GM21717 (cell line): Measurements from ENCODE around the gene ARNT2.
"Not testable (repeated sequence)": the region's sequence is repeated elsewhere in the genome, so short reads cannot be mapped to it uniquely, and the experiment has no call there.

Experiments
- ATAC-seq: cut with Tn5 transposase; IDR thresholded peaks from one replicate; pipeline ENCODE4 v1.9.1; 2021; ENCODE audit warnings: mild to moderate bottlenecking, moderate library complexity; ENCODE audit not compliant: unreplicated experiment

Gene ARNT2

GRCh38 chr15:80509800-80510199 lies 105.6 kb downstream of the ARNT2 start:
- ATAC-seq, result no peak

DNA sequence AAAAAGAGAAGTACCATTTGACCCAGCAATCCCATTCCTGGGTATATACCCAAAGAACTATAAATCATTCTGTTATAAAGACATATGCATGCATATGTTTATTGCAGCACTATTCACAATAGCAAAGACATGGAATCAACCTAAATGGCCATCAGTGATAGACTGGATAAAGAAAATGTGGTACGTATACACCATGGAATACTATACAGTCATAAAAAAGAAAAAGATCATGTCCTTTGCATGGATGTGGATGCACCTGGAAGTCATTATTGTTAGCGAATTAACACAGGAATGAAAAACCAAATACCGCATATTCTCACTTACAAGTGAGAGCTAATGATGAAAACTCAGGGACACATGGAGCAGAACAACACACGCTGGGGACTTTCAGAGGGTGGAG lies 106.8 kb downstream of the ARNT2 start:
- not testable (repeated sequence) for ATAC-seq

- ATAC-seq, result no peak
These were observed 108.8 kb downstream of the ARNT2 start for GRCh38 chr15:80512726-80513660.

DNA sequence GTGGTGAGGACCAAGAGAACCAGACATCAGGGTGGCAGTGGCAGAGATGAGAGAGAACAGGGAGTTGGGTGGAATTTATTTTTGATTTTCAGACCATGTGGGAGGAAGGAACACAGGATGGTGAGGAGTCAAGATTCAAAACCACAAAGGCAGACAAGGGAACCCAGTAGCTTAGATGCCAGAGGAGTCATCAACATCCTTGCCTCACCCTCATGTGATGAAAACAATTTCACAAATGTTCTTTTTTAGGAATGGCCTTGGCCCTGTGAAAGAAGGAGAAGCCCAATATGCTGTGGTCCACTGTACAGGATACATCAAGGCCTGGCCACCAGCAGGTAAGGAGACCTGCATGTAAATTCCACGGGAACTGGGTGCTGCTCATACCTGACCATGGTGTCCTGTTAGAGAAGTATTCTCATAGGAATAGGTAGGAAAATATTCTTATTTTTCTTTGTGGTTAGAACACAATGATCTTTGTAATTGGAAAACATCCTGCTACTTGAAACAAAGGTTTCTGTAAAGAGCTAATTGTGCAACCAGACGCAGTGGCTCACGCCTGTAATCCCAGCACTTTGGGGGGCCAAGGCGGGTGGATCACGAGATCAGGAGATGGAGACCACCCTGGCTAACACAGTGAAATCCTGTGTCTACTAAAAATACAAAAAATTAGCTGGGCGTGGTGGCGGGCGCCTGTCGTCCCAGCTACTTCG lies 110.0 kb downstream of the ARNT2 start:
- no peak for ATAC-seq

DNA sequence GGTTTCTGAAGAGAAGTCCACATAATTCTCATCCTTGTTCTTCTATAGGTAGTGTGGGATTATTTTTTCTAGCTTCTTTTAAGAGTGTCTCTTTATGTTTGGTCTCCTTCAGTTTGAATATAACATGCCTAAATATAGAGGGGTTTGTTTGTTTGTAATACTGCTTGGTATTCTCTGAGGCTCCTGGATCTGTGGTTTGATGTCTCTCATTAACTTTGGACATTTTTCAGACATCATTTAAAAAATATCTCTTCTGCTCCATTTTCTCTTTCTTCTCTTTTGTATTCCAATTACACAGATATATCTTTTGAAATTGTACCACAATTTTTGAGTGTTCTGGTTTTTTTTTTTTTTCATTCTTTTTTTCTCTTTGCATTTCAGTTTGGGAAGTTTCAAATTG lies 113.1 kb downstream of the ARNT2 start:
- no peak for ATAC-seq

GRCh38 chr15:80518522-80518921 lies 114.3 kb downstream of the ARNT2 start:
- no peak for ATAC-seq

DNA sequence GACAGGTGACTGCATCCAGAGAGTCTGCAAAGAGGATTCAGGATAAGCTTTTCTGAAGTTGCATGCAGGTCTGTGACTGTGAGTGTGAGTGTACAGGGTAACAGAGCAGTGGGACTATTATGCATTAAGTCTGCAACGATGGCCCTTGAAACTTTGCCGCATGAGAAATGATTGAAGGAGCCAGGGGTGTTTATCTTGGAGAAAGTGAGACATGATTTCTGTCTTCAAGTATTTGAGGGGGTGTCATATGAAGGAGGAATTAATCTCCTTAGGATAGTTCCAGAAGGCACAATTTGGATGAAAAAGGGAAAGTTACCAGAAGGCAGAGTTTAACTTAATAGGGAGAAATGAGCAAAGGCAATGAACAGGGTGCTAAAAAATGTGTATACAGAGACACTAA lies 119.6 kb downstream of the ARNT2 start:
- no peak for ATAC-seq

GRCh38 chr15:80525853-80526252 lies 121.7 kb downstream of the ARNT2 start:
- no peak for ATAC-seq

- ATAC-seq, result no peak
These were observed 122.6 kb downstream of the ARNT2 start for GRCh38 chr15:80526556-80527340.

GRCh38 chr15:80527406-80527805 lies 123.2 kb downstream of the ARNT2 start:
- no peak for ATAC-seq

- ATAC-seq, result no peak
These were observed 123.8 kb downstream of the ARNT2 start for GRCh38 chr15:80527961-80528360.

DNA sequence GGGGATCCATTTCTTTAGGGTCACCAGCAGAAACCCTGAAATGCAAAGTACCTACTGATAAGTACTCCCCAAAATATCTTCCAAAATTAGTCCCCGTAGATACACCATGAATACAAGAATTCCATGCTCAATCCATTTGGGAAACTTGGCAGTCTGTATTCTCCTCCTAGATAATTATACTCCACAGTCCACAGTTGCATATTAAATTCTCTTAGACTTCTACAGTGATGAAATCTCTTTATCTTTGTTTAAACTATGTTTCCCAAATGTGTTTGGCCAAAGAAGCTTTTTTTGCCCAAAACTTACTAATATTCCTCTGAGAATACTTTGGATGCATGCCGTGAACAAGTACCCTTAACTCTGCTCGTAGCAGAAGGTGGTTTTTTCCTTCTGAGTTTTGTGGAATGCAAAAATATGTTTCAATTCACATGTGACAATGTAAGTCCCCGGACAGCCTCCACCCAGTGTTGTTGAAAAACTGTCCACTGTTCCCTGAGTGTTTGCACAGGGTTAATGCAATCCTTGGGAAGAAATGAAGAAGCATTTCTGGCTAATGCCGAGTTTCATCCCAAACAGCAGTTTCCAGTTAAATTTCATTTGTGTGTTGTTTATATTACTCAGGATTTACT lies 126.7 kb downstream of the ARNT2 start:
- no peak for ATAC-seq

GRCh38 chr15:80531388-80531787 lies 127.2 kb downstream of the ARNT2 start:
- no peak for ATAC-seq

DNA sequence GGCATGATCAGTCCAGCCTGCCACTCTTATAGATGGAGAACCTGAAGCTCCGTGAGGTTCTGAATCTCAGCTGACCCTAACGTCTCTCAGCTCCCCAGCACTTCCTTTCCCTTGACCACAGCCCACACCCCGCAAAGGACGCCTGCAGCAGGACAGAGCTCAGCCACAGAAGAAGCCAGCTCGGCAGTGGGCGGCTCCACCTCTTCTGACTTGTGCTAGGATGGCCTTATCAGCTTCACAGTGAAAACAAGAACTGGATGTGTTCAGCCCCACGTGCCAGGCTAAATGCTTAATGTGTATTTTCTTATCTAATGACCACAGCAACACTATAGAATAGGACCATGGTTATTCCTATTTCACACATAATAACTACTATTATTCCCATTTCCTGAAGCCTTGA lies 127.6 kb downstream of the ARNT2 start:
- no peak for ATAC-seq

GRCh38 chr15:80533790-80534333 lies 129.7 kb downstream of the ARNT2 start:
- no peak for ATAC-seq

- ATAC-seq, result no peak
These were observed 132.0 kb downstream of the ARNT2 start for GRCh38 chr15:80536231-80536630.

DNA sequence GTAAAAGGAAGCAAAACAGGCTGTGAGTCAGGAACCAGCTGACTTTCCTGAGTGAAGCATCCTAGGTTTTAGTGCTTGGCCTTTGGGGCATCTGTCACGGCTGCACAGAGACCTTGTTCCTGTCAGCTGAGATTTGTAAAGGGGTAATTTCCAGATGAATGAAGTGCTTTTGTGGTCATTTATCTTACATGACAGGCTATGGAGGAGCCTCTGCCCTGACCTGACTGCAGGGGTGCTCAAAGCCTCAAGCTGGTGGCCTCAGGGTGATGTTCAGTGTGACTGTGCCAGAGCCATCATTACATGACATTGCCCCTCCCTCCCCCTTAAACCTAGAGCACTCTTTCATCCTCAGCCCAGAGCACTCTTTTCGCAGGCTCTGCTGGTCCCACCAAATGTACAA lies 132.5 kb downstream of the ARNT2 start:
- no peak for ATAC-seq

- ATAC-seq, result no peak
These were observed 140.9 kb downstream of the ARNT2 start for GRCh38 chr15:80545078-80545477.

- ATAC-seq, result no peak
These were observed 143.1 kb downstream of the ARNT2 start for GRCh38 chr15:80547264-80547663.

DNA sequence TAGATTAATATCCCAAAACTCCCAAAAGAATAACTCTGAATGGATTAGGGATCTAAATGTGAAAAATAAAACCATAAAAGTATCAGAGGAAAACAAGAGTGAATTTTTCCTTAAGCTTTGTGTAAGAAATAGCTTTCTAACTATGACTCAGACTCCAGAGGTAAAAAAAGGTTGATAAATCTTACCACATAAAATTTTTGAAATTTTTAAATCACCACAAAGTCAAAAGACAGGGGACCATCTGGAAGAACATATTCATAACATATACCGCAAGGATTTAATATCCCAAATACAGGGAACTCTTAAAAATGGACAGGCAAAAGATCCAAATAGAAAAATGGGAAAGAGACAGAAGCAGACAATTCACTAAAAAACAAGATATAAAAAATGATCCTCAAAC lies 145.0 kb downstream of the ARNT2 start:
- no peak for ATAC-seq

DNA sequence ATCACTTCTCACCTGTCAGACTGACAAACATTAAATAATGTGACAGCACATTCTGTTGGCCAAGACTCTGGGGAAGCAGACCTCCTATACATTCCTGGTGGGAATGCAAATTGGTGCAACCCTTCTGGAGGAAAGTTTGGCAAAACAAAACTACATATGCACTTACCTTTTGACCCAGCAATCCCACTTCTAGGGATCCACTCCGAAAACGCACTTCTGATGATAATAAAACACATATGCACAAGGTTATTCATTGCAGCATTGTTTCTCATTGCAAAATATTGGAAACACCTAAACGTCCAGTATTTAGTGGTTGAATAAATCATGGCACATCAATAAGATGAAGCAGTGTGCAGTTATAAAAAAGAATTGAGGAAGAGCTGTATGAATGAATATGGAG lies 145.5 kb downstream of the ARNT2 start:
- no peak for ATAC-seq
